ENCODE data around the gene PRKRIP1. TPM values are rescaled to one million over a fixed set of nuclear protein-coding genes. Genes with fewer than 3 reads are reported as not detected.
A peak's percentile ranks its signal among the peaks of the same experiment; 100 is the strongest.

PRKRIP1 gene
- total RNA-seq, 1 donor from 2014 or later: 11.1 TPM

GRCh38 chr7:102429141-102429899 lies 33.2 kb downstream of the PRKRIP1 start:
- TF ChIP-seq CTCF (IDR thresholded peaks at IDR 0.05; ENCODE audit: borderline replicate concordance): no peak
- H3K36me3 ChIP-seq: peaks cover 35% of the 10 kb centered on the region
- no peak overlapping the region for H3K27ac ChIP-seq (replicated peaks)
- peaks cover 17% of the 10 kb centered on the region for H3K4me1 ChIP-seq
- intact Hi-C loops (cut with micrococcal nuclease): no loop called here
- DNase-seq: no peak
- H3K4me3 ChIP-seq: no peak overlapping the region
- H3K27me3 ChIP-seq (ENCODE audit: low read depth): no peaks in the 10 kb centered on the region
- H3K9me3 ChIP-seq (replicated peaks): no peaks in the 10 kb centered on the region

- no peak overlapping the region for H3K4me3 ChIP-seq
- no peaks in the 10 kb centered on the region for H3K27me3 ChIP-seq (ENCODE audit: low read depth)
- H3K9me3 ChIP-seq (replicated peaks): no peaks in the 10 kb centered on the region
- peaks cover 11% of the 10 kb centered on the region for H3K36me3 ChIP-seq
- no peak overlapping the region for H3K27ac ChIP-seq (replicated peaks)
- intact Hi-C loops (cut with micrococcal nuclease): no loop called here
- DNase-seq: no peak
- H3K4me1 ChIP-seq: peaks cover 22% of the 10 kb centered on the region
- TF ChIP-seq CTCF (IDR thresholded peaks at IDR 0.05; ENCODE audit: borderline replicate concordance): no peak
These were observed 35.6 kb downstream of the PRKRIP1 start for GRCh38 chr7:102431617-102432298.

- Histone ChIP-seq H3K4me3 (peak overlapping the region; percentile 89), H3K36me3 (peaks cover 2% of the 10 kb centered on the region), H3K27me3 (ENCODE audit: low read depth) (no peaks in the 10 kb centered on the region), H3K9me3 (replicated peaks) (no peaks in the 10 kb centered on the region), H3K27ac (replicated peaks) (peak overlapping the region; percentile 77), H3K4me1 (peaks cover 22% of the 10 kb centered on the region)
- intact Hi-C loops (cut with micrococcal nuclease): no loop called here
- no peak for TF ChIP-seq CTCF (IDR thresholded peaks at IDR 0.05; ENCODE audit: borderline replicate concordance)
- DNase-seq: no peak
These were observed 36.5 kb downstream of the PRKRIP1 start for GRCh38 chr7:102432442-102433218.

- H3K36me3 ChIP-seq: no peaks in the 10 kb centered on the region
- no peaks in the 10 kb centered on the region for H3K9me3 ChIP-seq (replicated peaks)
- DNase-seq: peak; percentile 82
- no peak for TF ChIP-seq CTCF (IDR thresholded peaks at IDR 0.05; ENCODE audit: borderline replicate concordance)
- peak within 1 kb of the TSS; percentile 77 for H3K27ac ChIP-seq (replicated peaks)
- intact Hi-C loops (cut with micrococcal nuclease): no loop called here
- H3K27me3 ChIP-seq (ENCODE audit: low read depth): no peaks in the 10 kb centered on the region
- H3K4me3 ChIP-seq: peak within 1 kb of the TSS; percentile 89
- H3K4me1 ChIP-seq: peaks cover 22% of the 10 kb centered on the region
These were observed 37.3 kb downstream of the PRKRIP1 start, which contains the start of gene ORAI2 for GRCh38 chr7:102433219-102434038. ORAI2 (plus strand) TSS chr7:102433575; CDS start chr7:102438957, 5,382 bp downstream.
